NCI-H345 treated with DMSO at 0.1 percent for 48 hours (cell line): ENCODE measurements around the gene UBA52.
A peak's percentile ranks its signal among the peaks of the same experiment; 100 is the strongest.
"Not testable (repeated sequence)": the region's sequence is repeated elsewhere in the genome, so short reads cannot be mapped to it uniquely, and the experiment has no call there.

Experiments used
- DNase-seq: peaks from one replicate; lab custom pipeline; 2025; ENCODE audit not compliant: unreplicated experiment; lab: John Stamatoyannopoulos, UW

UBA52 gene

GRCh38 chr19:18571564-18572344 is at the start of gene UBA52:
Gene UBA52, plus strand, starts transcription at chr19:18571857. Its CDS starts 1,444 bp downstream, at chr19:18573301.
- peak; percentile 85 for DNase-seq

DNA sequence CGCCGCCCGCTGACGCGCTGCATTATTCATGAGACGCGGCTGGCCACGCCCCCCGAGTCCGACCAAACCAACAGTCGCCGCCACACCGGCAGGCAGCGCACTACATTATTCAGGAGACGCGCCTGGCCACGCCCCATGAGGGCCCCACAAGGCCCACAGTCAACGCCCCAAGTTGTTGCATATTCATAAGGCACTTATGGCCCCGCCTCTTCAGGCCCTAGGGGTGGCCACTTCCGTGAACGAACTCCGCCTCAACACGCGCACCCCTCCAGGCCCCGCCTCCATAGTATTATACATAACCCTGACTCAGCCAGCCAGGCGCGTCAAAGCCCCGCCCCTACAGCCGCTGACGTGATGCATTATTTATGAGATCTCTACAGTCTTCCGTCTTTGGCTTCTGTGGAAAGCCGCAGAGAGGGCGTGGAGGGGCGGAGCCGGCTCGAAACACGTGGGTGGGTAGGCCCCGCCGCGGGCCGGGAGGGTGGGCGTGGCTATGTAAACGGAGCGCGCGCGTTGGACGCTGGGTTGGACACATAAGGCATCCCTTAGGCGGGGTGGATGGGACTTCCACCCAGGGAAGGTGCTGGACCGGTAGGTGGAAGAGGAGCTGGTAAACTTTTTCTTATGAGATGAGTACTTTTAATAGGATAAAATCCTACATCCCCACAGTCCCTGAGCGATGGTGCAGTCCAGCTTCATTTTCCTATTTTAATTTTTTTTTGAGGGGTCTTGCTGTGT is 49.4 kb upstream of the UBA52 start:
- peak; percentile 94 for DNase-seq

- DNase-seq: not testable (repeated sequence)
Observed at GRCh38 chr19:18522862-18523440, 48.7 kb upstream of the UBA52 start.

DNA sequence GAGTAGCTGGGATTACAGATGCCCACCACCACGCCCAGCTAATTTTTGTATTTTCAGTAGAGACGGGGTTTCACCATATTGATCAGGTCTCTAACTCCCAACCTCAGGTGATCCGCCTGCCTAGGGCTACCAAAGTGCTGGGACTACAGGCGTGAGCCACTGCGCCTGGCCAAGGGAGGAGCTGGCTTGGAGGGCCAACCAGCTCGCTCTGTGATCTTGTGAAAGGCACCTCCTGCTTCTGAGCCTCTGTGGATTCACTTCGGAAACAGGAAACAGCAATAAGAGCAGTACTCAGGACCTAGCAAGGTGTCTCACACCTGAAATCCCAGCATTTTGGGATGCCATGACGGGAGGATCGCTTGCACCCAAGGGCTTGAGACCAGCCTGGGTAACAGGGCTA is 47.8 kb upstream of the UBA52 start:
- no peak for DNase-seq

- no peak for DNase-seq
Observed at GRCh38 chr19:18526316-18526715, 45.3 kb upstream of the UBA52 start.

- no peak for DNase-seq
Observed at GRCh38 chr19:18529782-18530181, 41.9 kb upstream of the UBA52 start.

DNA sequence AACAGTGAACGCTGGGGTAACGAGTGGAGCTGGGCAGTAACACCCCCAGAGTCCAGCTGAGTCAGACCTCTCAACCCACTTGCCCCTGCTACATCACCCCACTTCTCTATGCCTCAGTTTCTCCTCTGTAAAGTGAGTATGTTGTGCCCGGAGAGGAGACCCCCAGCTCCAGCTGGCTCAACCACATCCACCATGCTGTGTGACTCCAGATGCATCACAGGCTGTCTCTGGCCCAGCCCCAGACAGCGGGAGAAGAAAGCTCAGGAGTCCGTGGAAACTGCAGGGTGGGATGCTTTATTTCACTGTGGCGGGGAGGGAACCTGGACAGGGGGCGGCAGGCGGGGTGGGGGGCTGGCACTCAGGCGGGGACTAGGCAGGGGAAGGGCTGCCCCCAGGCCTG is 40.2 kb upstream of the UBA52 start:
- no peak for DNase-seq

- no peak for DNase-seq
Observed at GRCh38 chr19:18532168-18532890, 39.3 kb upstream of the UBA52 start.

DNA sequence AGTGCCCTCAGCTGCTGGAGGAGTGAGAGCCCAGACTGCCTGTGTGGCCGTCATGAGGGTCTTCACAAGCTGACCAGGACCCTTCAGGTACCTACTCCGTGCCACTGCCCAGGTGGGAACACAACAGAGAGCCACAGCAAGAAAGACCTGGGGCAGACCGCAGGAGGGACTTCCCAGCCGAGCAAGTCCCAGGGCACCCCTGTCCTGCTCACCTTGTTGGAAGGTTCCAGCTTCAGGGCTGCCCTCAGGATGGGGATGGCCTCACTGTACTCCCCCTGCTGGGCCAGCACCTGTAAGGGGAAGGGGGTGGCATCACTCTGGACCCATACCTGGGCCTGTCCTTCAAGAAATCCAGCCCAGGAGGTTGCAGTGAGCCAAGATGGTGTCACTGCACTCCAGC is 38.6 kb upstream of the UBA52 start:
- no peak for DNase-seq

DNA sequence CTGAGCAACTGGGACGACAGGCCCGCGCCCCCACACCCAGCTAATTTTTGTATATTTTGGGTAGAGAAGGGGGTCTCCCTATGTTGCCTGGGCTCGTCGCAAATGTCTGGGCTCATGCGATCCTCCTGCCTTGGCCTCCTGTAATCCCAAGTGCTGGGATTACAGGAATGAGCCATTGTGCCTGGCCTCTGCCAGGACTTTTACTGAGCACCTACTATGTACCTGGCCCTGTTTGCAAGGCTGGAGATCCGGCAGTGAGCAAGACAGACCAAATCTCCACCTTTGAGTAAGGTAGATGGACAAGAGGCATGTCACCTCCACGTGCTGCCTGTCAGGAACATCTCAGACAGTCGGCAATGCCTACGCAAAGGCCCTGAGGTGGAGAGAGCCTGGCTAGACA is 35.2 kb upstream of the UBA52 start:
- DNase-seq: no peak

- no peak for DNase-seq
Observed at GRCh38 chr19:18537431-18537830, 34.2 kb upstream of the UBA52 start.

- DNase-seq: no peak
Observed at GRCh38 chr19:18538115-18538514, 33.5 kb upstream of the UBA52 start.

DNA sequence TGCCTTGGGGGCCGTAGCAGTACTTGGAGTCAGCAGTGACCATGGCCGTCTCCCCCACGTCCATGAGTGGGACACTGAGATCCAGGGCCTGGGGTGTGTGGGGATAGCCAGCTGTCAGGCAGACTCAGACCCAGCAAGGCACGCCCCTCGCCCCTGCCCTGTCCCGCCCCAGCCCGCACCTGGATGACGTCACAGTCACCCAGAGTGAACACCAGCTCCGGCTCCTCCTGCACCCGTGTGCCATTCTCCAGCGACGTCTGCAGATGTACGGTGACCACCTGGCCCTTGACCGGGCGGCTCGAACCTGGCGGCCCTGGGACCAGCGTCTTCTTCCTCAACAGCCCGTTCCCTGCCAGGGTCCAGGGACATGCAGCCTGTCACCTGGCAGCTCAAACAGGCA is 32.3 kb upstream of the UBA52 start:
- no peak for DNase-seq

GRCh38 chr19:18540200-18540599 is 31.5 kb upstream of the UBA52 start:
- not testable (repeated sequence) for DNase-seq

DNA sequence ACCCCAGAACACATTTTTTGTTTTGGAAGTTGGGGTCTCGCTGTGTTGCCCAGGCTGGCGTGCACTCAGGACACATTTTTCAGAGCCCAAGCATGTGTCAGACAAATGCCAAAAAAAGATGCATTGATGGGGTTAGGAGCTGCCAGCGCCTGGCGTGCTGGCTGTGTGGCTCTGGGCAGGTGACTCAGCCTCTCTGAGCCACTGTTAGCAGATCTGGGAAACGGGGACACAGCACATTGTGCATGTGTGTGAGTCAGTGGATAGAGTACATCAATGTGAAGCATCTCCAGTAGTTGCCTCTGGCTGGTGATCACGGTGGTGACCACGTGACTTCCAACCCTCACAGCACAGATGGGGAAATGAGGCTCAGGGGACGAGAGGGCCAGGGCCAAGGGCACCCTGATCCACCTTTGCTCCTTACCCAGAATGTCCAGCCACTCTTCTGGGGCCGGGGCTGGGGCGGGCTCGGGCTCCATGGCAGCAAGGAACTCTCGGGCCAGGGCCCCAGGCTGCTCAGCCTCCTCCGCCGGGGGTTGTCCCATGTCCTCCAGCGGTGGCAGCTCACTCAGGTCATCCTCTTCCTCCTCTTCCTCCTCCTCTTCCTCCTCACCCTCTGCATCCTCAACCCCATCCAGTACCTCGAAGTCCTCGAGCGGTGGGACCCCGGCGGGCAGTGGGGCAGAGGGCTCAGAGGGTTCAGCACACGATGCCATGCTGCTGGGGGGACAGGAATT is 30.2 kb upstream of the UBA52 start:
- DNase-seq: no peak

- DNase-seq: no peak
Observed at GRCh38 chr19:18541992-18542940, 29.4 kb upstream of the UBA52 start.

DNA sequence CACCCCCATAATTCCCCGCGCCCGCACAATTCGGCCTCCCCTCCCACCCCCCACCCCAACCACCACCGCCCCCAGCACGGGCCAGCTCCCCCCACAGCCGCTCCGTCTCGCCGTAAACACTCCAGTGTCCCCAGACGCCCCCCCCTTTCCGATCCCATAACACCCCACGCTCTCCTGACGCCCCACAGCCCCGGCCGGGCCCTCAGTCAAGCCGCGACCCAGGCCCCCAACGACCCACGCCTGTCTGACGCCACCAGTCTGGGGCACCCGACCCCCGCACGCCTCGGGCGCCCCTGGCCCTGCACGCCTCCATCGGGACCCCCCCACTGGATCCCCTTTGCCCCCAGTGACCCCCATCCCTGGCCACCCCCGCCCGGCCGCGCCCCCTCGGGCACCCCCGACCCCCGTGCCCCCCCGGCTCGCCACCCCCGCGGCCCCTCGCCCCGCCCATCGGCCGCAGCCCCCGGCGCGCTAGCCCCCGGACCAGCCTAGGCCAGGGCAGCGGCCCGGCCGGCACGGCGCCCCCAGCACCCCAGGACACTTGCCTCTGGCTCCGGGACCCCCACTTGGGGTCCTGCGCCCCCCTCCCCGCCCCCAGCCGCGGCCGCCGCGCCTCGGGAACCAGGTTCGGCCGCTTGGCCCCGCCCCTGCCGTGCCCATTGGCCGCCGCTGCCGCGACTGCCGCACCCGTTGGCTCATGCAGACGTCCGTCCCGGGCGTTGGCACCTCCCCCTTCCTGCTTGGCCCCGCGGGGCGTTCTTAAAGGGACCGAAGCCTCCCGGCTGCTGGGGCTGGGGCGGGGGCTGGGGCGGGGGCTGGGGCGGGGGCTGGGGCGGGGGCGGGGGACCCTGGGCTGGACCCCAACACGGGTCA is 28.5 kb upstream of the UBA52 start, which contains the start of gene FKBP8:
FKBP8 (minus strand) TSS at position 633 of the 873 bp plus-strand sequence. CDS start 1,603 bp downstream, outside the sequence.
- DNase-seq: peak; percentile 36

GRCh38 chr19:18543814-18544475 is 27.7 kb upstream of the UBA52 start:
- DNase-seq: peak; percentile 6
